Dermis blood vessel endothelial cell (primary cell): ENCODE data around the gene KHDRBS2. TPM values are rescaled to one million over a fixed set of nuclear protein-coding genes. Genes with fewer than 3 reads are reported as not detected.
A peak's percentile ranks its signal among the peaks of the same experiment; 100 is the strongest.

Experiments used
- DNase-seq: peaks from one replicate; pipeline ENCODE4 v3.0.0; 2010
- total RNA-seq: library from RNA; depleted of rRNA; stranded (reverse); fragments of >200 nt; gene quantifications from 2 replicates; pipeline ENCODE4 v1.2.3, GENCODE V29; 2014

The KHDRBS2 gene
- total RNA-seq = not detected in 2 replicates

- peak; percentile 0 for DNase-seq
These were observed at the start of gene KHDRBS2 for GRCh38 chr6:62285612-62286469. Gene KHDRBS2, minus strand, starts transcription at chr6:62286225.

- no peak for DNase-seq
These were observed 42.6 kb upstream of the KHDRBS2 start for GRCh38 chr6:62328607-62329006.

GRCh38 chr6:62324834-62325233, 38.8 kb upstream of the KHDRBS2 start:
- no peak for DNase-seq

GRCh38 chr6:62323818-62324431, 37.9 kb upstream of the KHDRBS2 start:
- no peak for DNase-seq

- no peak for DNase-seq
These were observed 12.8 kb upstream of the KHDRBS2 start for GRCh38 chr6:62298745-62299392.

- no peak for DNase-seq
These were observed 10.5 kb upstream of the KHDRBS2 start for GRCh38 chr6:62296541-62296940.

GRCh38 chr6:62288974-62289373, 2.9 kb upstream of the KHDRBS2 start:
- no peak for DNase-seq

- DNase-seq = no peak
These were observed 2.5 kb upstream of the KHDRBS2 start for GRCh38 chr6:62288562-62288961.

- no peak for DNase-seq
These were observed 432 bp upstream of the KHDRBS2 start for GRCh38 chr6:62286470-62286843.

GRCh38 chr6:62284725-62285124, 1.3 kb downstream of the KHDRBS2 start:
- DNase-seq = no peak

- peak; percentile 21 for DNase-seq
These were observed 2.1 kb downstream of the KHDRBS2 start for GRCh38 chr6:62283796-62284411.

- DNase-seq = no peak
These were observed 2.7 kb downstream of the KHDRBS2 start for GRCh38 chr6:62283365-62283764.

GRCh38 chr6:62280099-62280498, 5.9 kb downstream of the KHDRBS2 start:
- no peak for DNase-seq

- no peak for DNase-seq
These were observed 13.9 kb downstream of the KHDRBS2 start for GRCh38 chr6:62272114-62272513.

- DNase-seq = no peak
These were observed 20.0 kb downstream of the KHDRBS2 start for GRCh38 chr6:62265906-62266525.

- no peak for DNase-seq
These were observed 23.7 kb downstream of the KHDRBS2 start for GRCh38 chr6:62262283-62262682.

GRCh38 chr6:62246087-62246486, 39.9 kb downstream of the KHDRBS2 start:
- no peak for DNase-seq

- DNase-seq = no peak
These were observed 49.2 kb downstream of the KHDRBS2 start for GRCh38 chr6:62236784-62237183.

GRCh38 chr6:62229231-62229630, 56.8 kb downstream of the KHDRBS2 start:
- no peak for DNase-seq

- DNase-seq = no peak
These were observed 68.2 kb downstream of the KHDRBS2 start for GRCh38 chr6:62217866-62218265.

GRCh38 chr6:62202078-62202477, 83.9 kb downstream of the KHDRBS2 start:
- DNase-seq = no peak

GRCh38 chr6:62192593-62192992, 93.4 kb downstream of the KHDRBS2 start:
- DNase-seq = no peak

- DNase-seq = no peak
These were observed 110.8 kb downstream of the KHDRBS2 start for GRCh38 chr6:62175195-62175594.
